ENCODE results near the gene SPECC1L.
A peak's percentile ranks its signal among the peaks of the same experiment; 100 is the strongest.

Gene SPECC1L

DNA sequence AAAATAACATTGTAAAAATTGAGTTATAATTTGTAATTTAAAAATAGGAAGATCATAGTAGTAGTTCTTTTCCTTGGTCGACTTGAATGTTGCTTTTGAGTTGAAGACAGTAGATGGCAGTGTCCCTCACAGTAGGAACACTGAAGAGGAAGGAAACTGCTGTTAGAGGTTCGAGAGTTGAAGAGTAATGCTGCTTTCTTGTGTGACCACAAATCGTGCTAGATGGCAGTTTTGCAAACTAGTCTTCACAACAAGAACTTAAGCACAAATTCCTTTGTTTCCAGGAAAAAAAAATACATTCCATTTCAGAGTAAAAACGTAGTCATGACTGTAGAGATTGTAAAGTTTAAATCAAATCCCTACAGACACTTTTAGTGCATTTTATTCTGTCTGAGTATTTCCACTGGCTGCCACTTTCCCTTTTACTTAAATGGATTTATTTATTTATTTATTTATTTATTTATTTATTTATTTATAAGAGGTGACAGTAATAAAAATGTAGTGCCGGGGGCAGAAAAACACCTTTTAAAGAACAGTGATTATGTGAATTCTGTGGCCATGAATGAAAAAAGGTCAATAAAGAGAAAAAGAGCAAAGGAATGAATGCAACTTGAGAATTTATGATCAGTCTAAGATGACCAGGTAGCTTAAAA, 54.6 kb downstream of the SPECC1L start:
- DNase-seq: peak; percentile 74

DNA sequence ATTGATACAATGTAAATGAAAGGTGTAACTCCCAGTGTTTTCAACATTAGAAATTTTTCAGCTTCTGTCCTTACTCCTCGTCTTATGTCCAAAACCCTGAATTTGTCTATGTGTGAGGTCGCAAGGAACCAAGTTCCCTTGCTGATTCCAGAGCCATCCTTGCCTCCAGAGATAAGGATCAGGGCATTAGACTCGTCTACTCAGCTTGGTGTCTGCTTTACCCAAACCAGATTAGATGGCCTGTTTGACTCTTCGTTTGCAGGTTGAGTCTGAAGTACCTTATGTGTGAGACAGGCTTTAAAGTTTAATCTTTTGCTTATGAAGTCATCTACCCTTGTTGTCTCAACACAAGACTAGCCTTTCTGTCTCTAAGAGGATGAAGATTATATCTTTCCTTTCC, 55.6 kb downstream of the SPECC1L start:
- no peak for DNase-seq

GRCh38 chr22:24327832-24328231, 57.2 kb downstream of the SPECC1L start:
- DNase-seq: no peak

DNA sequence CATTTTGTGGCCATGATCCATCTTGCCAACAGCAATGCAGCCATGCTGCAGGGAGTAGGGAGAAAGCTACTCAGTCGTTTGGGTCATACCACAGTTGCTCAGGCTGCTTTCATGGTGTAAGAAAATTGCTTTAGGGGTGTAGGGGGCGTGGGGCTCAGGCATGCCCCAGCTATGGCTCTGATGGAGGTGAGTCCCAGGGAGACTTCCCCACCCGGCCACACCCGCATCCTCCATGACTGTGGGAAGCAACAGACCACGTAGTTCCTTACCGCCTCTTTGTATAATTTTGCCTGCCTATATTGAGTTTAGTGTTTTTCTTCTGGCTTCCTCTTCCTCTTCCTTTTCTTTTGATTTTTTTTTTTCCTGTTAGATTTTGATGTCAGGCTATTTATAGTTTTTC, 58.8 kb downstream of the SPECC1L start:
- no peak for DNase-seq

- DNase-seq: no peak
These were observed 60.0 kb downstream of the SPECC1L start for GRCh38 chr22:24330636-24331035.

- DNase-seq: no peak
These were observed 61.1 kb downstream of the SPECC1L start for GRCh38 chr22:24331468-24332440.

DNA sequence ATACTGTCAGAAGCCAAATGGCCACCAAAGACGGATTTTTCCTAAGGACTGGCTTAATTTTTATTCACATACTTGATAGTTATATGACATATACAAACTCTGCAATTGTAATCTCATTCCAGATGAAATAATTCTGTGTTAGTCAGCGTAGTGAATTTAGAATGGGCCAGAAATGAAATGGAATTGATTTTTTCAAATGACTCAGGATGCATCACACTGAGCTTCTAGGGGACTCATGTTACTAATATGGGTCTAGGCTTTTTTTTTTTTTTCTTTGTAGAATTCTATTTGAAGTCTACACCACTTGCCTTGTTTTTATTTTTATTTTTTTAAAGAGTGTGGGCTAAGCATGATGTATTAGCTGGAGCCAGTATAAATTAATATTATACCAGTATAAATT, 62.7 kb downstream of the SPECC1L start:
- no peak for DNase-seq

- no peak for DNase-seq
These were observed 64.9 kb downstream of the SPECC1L start for GRCh38 chr22:24335496-24335895.

- no peak for DNase-seq
These were observed 67.4 kb downstream of the SPECC1L start for GRCh38 chr22:24337894-24338645.

DNA sequence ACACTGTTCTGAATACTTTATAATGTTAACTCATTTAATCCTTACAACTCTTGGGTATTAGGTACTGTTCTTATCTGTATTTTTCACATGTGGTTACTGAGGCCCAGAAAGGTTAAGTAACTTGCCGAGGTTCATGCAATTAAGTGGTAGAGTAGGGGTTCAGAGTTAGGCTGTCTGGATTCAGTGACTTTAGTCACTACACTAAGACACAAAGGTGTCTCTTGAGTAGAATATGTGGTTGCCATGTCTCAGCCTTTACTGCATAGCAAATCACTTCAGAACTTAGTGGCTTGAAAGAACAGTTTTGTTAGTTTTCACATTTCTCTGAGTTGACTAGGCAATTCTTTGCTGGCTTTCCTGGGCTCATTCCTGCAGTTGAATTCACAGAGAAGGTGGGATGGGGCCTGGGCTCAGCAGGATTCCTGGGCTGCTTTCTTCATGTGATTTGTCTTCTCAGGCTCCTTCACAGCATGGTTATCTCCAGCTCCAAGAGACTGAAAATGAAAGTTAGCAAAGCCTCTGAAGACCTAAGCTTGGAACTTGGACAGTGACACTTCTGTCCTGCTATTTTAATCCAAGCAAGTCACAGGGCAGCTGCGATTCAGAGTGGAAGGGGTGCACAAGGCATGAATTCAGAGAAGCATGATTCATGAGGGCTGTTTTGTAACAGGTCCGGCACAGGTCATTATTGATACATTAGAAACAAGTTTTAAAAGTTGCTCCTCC, 68.3 kb downstream of the SPECC1L start:
- peak; percentile 27 for DNase-seq

GRCh38 chr22:24339452-24339747, 68.8 kb downstream of the SPECC1L start:
- no peak for DNase-seq

- DNase-seq: no peak
These were observed 71.0 kb downstream of the SPECC1L start for GRCh38 chr22:24341627-24342026.

DNA sequence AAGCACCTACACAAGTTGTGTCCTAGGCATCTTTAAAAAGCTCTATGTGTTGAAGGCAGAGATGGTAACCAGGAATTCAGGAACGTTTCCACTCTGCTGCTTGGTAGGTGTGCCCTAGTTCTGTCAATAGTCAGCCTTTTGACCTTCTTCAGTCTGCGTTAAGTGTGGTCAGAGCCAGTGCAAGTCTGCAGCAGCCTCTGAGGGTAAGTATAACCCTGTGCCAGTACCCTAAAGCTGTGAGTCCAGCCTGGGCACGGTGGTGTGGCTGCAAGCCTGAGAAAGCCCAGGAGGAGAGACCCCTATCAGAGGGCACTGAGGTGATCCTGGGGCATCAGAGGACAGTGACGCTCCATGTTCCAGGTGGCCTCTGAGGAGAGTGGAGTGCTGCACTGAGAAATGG, 80.0 kb downstream of the SPECC1L start:
- DNase-seq: no peak

DNA sequence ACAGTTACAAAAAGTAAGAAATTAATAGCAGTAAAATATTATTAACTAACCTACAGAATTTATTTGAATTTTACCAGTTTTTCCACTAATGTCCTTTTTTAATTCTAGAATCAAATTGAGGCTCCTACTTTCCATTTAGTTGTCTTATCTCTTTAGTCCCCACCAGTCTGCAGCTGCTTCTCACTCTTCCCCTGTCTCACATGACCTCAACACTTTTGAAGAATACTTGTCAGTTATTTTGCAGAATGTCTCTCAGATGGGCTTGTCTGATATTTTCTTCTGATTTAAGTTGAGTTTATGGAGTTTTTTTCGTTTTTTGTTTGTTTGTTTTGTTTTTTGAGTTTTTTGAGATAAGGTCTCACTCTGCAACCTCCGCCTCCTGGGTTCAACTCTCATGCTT, 82.5 kb downstream of the SPECC1L start:
- no peak for DNase-seq

DNA sequence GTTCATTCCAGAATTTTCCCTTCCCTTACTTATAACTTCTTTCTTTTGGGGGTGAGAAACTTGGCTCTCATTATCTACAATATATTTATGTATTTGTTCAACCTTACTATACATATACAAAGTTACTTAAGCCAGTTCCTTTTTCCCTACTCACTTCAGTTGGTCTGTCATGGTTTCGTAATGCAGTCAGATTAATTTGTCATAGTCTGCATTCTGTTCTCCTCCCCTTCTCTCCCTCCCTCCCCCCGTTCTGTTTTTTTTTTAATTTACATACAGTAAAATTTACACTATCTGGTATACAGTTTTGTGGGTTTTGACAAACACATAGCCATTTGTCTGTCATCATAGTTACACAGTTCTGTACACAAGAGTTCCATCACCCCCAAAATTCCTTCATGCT, 84.9 kb downstream of the SPECC1L start:
- no peak for DNase-seq

DNA sequence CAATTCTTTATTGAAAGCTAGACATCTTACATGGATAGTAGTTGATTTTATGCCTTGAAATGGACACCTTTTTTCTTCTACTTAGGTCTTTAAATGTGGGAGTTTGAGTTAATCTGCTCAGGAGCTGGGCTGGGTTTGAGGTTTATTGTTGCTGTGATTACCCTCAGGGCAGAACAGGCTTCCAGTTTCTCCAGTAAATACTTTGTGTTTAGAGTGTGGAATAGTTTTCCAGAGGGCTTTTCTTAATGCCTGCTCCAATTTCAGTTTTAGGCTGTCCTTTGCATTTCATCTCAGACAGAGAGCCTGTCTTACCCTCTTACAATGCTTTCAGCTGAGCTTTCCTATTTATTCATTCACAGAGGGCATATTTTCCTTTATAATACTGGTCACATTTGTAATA, 86.9 kb downstream of the SPECC1L start:
- DNase-seq: no peak

- DNase-seq: no peak
These were observed 87.6 kb downstream of the SPECC1L start for GRCh38 chr22:24358105-24358836.

GRCh38 chr22:24359452-24360120, 89.0 kb downstream of the SPECC1L start:
- no peak for DNase-seq

DNA sequence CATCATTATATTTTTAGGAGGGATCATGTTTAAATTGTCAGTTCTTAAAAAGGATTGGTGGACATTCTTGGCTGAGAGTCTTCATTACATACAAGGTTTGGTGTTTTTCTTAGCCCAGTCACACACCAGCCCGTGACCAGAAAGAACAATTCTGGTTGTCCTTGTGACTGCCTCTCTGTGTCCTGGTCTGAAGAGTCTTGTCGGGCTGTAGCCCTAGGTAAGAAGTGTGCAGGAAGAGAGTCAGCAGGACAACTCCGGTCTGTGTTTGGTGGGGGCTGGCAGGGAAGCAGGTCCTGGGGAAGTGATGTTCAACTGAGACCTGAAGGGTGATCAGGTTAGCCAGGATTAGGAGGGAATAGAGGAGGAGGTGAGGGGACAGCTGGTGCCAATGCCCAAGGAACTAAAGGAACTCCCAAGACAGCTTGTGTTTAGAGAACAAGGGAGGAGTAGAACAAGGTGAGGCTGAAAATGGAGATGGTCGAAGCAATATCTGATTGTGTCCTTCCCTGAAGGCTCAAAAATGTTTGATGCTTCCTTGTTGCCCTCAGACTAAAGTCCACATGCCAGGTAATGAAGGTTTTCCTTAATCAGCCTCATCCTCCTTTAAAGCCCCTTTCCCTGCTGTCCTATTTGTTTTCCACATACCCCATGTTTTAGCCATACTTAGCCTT, 91.5 kb downstream of the SPECC1L start:
- DNase-seq: no peak

DNA sequence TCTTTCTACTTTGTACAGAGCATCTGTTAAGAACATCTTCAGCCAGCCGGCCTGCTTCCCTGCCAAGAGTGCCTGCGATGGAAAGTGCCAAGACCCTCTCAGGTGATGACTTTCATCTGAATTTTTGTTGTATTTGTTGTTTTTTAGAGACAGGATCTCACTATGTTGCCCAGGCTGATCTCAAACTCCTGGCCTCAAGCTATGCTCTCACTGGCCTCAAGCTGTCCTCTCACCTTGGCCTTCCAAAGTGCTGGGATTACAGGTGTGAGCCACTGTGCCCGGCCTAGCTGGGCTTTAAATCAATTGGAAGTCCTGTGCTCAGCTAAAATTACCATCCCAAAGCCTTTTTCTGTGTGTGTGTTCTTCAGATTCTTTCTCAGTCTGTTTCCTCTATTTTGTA, 92.6 kb downstream of the SPECC1L start:
- no peak for DNase-seq

GRCh38 chr22:24366701-24367100, 96.1 kb downstream of the SPECC1L start:
- DNase-seq: no peak
